ENCODE measurements around the gene CLDN18. TPM values are rescaled to one million over a fixed set of nuclear protein-coding genes. Genes with fewer than 3 reads are reported as not detected.

Gene CLDN18
- total and polyA plus RNA-seq, 9 of the 15 experiments (the other 6 are each of a cell fraction or from before 2014, with no cell fraction given) = 0.11 TPM; not detected in 8

DNA sequence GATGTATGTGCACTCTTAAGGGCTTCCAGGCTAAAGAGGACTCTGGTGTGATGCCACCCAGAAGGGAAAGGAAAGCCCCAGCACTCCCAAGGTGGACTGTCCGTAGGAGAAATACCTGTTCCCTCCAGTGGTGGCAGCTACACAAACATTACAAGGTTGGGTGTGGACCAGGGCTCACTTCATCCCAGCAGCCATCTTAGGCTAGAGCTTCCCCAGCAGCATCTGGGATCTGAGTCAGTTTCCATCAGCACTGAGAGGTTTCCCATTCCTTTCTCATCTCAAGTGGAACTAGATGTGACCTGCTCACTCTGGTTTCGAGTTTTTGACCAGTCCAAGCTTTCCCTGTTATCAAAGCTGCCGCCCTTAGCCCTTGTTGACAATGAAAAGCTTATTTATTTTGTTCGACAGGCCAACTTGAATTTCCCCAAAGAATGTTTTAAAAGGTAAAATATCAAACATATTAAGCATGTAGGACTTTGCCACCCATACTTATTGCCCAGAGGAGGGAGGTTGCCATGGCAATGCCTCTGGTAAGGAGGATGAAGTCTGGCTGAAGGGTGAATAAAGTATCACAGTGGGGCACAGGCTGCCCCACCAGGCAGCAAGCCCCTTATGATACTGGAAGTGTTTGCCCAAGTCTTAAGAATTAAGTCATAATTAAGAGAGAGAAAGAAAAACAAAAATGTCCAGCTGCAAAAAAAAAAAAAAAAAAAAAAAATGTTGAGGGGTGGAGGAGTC, 28.9 kb downstream of the CLDN18 start:
- no peaks in the 10 kb centered on the region; a peak in 1 of 5 replicates for H3K27me3 ChIP-seq (ENCODE audit: control insufficient read depth in 2 of 2, insufficient read depth in 2 of 2, low read length in 2 of 2)
- in situ Hi-C loops (cut with MboI) (no loop called here), intact Hi-C loops (cut with micrococcal nuclease) (no loop called here)
- no peak overlapping the region for H3K4me2 ChIP-seq (ENCODE audit: insufficient read depth, low read length)
- H3K4me3 ChIP-seq = no peak overlapping the region
- BruUV-seq (replicated peaks) = no TSS peak
- H2AFZ ChIP-seq (ENCODE audit: low read depth, low read length) = no peak overlapping the region
- H3K9ac ChIP-seq (ENCODE audit: insufficient read depth in 1 of 2, low read depth in 2 of 2, low read length in 2 of 2) = no peak overlapping the region
- WGBS (ENCODE audit: insufficient coverage, low coverage, missing lambda C conversion rate) = 0% methylated on average over 4 of the region's 4 CpGs
- ChIA-PET CTCF (ENCODE audit: low intra/inter-chr PET ratio) (no interaction called here), POLR2A (no interaction called here)
- TF ChIP-seq STAT5A (IDR thresholded peaks at IDR 0.05; ENCODE audit: borderline replicate concordance, low read length) = no peak
- no peak for TF ChIP-seq ZNF23 (CRISPR knock-in tag; IDR thresholded peaks at IDR 0.05)
- TF ChIP-seq, protein P1, sequence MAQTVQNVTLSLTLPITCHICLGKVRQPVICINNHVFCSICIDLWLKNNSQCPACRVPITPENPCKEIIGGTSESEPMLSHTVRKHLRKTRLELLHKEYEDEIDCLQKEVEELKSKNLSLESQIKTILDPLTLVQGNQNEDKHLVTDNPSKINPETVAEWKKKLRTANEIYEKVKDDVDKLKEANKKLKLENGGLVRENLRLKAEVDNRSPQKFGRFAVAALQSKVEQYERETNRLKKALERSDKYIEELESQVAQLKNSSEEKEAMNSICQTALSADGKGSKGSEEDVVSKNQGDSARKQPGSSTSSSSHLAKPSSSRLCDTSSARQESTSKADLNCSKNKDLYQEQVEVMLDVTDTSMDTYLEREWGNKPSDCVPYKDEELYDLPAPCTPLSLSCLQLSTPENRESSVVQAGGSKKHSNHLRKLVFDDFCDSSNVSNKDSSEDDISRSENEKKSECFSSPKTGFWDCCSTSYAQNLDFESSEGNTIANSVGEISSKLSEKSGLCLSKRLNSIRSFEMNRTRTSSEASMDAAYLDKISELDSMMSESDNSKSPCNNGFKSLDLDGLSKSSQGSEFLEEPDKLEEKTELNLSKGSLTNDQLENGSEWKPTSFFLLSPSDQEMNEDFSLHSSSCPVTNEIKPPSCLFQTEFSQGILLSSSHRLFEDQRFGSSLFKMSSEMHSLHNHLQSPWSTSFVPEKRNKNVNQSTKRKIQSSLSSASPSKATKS (CRISPR knock-in tag; IDR thresholded peaks at IDR 0.05) = no peak
- no peak for TF ChIP-seq ZNF584 (CRISPR knock-in tag; IDR thresholded peaks at IDR 0.05; ENCODE audit: low read depth)
- TF ChIP-seq, protein P2, sequence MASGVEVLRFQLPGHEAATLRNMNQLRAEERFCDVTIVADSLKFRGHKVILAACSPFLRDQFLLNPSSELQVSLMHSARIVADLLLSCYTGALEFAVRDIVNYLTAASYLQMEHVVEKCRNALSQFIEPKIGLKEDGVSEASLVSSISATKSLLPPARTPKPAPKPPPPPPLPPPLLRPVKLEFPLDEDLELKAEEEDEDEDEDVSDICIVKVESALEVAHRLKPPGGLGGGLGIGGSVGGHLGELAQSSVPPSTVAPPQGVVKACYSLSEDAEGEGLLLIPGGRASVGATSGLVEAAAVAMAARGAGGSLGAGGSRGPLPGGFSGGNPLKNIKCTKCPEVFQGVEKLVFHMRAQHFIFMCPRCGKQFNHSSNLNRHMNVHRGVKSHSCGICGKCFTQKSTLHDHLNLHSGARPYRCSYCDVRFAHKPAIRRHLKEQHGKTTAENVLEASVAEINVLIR (CRISPR knock-in tag; IDR thresholded peaks at IDR 0.05) = no peak
- no peak for TF ChIP-seq ZNF134 (CRISPR knock-in tag; conservative IDR thresholded peaks at IDR 0.05)
- no peak for TF ChIP-seq ZNF41 (CRISPR knock-in tag; conservative IDR thresholded peaks at IDR 0.05)
- TF ChIP-seq POLR2G (IDR thresholded peaks at IDR 0.05; ENCODE audit: low read depth, low read length) = no peak
- TF ChIP-seq ZNF121 (CRISPR knock-in tag; conservative IDR thresholded peaks at IDR 0.05) = no peak
- no peak for TF ChIP-seq ZNF75A (CRISPR knock-in tag; IDR thresholded peaks at IDR 0.05)
- TF ChIP-seq, protein P3, sequence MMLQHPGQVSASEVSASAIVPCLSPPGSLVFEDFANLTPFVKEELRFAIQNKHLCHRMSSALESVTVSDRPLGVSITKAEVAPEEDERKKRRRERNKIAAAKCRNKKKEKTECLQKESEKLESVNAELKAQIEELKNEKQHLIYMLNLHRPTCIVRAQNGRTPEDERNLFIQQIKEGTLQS (IDR thresholded peaks at IDR 0.05) = no peak
- TF ChIP-seq, protein P3 (CRISPR knock-in tag; conservative IDR thresholded peaks at IDR 0.05) = no peak
- no peak for TF ChIP-seq HIVEP1 (CRISPR knock-in tag; IDR thresholded peaks at IDR 0.05)
- H3K9me3 ChIP-seq (replicated peaks; ENCODE audit: control insufficient read depth, insufficient read depth, low read depth, low read length) = no peaks in the 10 kb centered on the region
- H4K20me1 ChIP-seq (replicated peaks; ENCODE audit: control insufficient read depth, insufficient read depth, low read length) = no peaks in the 10 kb centered on the region
- ATAC-seq (no peak), FAIRE-seq (no peak), DNase-seq (ENCODE audit: extremely low read depth in 1 of 4, low spot score in 3 of 4) (no peak)
- no peak overlapping the region for H3K27ac ChIP-seq (ENCODE audit: extremely low read depth, low read depth, low read length)
- H3K9me1 ChIP-seq (ENCODE audit: control insufficient read depth, insufficient read depth, low read length) = no peaks in the 10 kb centered on the region
- no peaks in the 10 kb centered on the region for H3K36me3 ChIP-seq (ENCODE audit: control insufficient read depth, insufficient read depth, low read length)
- no peaks in the 10 kb centered on the region for H3K4me1 ChIP-seq (replicated peaks in 1 of 2; ENCODE audit: control insufficient read depth in 2 of 2, insufficient read depth in 2 of 2, low read length in 2 of 2)
- H3K79me2 ChIP-seq (ENCODE audit: control insufficient read depth, insufficient read depth, low read length) = no peaks in the 10 kb centered on the region
